ENCODE data around the gene TRAK2.

DNA sequence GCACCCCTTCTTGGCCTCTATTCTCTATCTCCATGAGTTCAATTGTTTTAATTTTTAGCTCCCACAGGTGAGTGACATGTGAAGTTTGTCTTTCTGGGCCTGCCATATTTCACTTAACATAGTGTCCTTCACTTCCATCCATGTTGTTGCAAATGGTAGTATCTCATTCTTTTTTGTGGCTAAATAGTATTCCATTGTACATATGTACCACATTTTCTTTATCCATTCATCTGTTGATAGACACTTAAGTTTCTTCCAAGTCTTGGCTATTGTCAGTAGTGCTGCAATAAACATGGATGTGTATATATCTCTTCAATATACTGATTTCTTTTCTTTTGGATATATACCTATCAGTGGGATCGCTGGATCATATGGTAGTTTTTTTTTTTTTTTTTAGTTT is 9.3 kb upstream of the TRAK2 start:
- TF ChIP-seq, protein P1, sequence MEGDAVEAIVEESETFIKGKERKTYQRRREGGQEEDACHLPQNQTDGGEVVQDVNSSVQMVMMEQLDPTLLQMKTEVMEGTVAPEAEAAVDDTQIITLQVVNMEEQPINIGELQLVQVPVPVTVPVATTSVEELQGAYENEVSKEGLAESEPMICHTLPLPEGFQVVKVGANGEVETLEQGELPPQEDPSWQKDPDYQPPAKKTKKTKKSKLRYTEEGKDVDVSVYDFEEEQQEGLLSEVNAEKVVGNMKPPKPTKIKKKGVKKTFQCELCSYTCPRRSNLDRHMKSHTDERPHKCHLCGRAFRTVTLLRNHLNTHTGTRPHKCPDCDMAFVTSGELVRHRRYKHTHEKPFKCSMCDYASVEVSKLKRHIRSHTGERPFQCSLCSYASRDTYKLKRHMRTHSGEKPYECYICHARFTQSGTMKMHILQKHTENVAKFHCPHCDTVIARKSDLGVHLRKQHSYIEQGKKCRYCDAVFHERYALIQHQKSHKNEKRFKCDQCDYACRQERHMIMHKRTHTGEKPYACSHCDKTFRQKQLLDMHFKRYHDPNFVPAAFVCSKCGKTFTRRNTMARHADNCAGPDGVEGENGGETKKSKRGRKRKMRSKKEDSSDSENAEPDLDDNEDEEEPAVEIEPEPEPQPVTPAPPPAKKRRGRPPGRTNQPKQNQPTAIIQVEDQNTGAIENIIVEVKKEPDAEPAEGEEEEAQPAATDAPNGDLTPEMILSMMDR (IDR thresholded peaks at IDR 0.05), result no peak
- TF ChIP-seq POLR2A (IDR thresholded peaks at IDR 0.05), result no peak
